Activated CD4-positive, alpha-beta T cell treated with anti-CD3 and anti-CD28 coated beads for 48 hours (primary cell): ENCODE results near the gene PACSIN2.

Source experiments
- DNase-seq: peaks from one replicate; pipeline ENCODE4 v3.0.0-alpha.2; 2020

PACSIN2 gene

GRCh38 chr22:42855211-42855610 is 159.7 kb downstream of the PACSIN2 start:
- DNase-seq = no peak

GRCh38 chr22:42848941-42849550 is 165.9 kb downstream of the PACSIN2 start:
- no peak for DNase-seq

- DNase-seq = no peak
Observed at GRCh38 chr22:42847110-42847509, 167.8 kb downstream of the PACSIN2 start.

GRCh38 chr22:42844756-42845155 is 170.2 kb downstream of the PACSIN2 start:
- DNase-seq = no peak

GRCh38 chr22:42842658-42843370 is 172.1 kb downstream of the PACSIN2 start:
- DNase-seq = no peak

GRCh38 chr22:42841444-42841843 is 173.5 kb downstream of the PACSIN2 start:
- no peak for DNase-seq

GRCh38 chr22:42837556-42837955 is 177.4 kb downstream of the PACSIN2 start:
- DNase-seq = no peak

- no peak for DNase-seq
Observed at GRCh38 chr22:42836026-42836425, 178.9 kb downstream of the PACSIN2 start.

- no peak for DNase-seq
Observed at GRCh38 chr22:42834177-42834949, 180.6 kb downstream of the PACSIN2 start.

- no peak for DNase-seq
Observed at GRCh38 chr22:42833104-42833503, 181.8 kb downstream of the PACSIN2 start.

- no peak for DNase-seq
Observed at GRCh38 chr22:42831712-42832111, 183.2 kb downstream of the PACSIN2 start.

GRCh38 chr22:42830161-42830560 is 184.8 kb downstream of the PACSIN2 start:
- no peak for DNase-seq

- DNase-seq = no peak
Observed at GRCh38 chr22:42829302-42829701, 185.6 kb downstream of the PACSIN2 start.

GRCh38 chr22:42825796-42826195 is 189.2 kb downstream of the PACSIN2 start:
- no peak for DNase-seq

GRCh38 chr22:42821386-42821785 is 193.6 kb downstream of the PACSIN2 start:
- no peak for DNase-seq

GRCh38 chr22:42820045-42820763 is 194.7 kb downstream of the PACSIN2 start:
- DNase-seq = no peak
